ENCODE measurements around the gene CLSTN2. TPM values are rescaled to one million over a fixed set of nuclear protein-coding genes. Genes with fewer than 3 reads are reported as not detected.

CLSTN2 gene
- total and polyA plus RNA-seq, 10 donors = 0.02 to 0.22 (median 0.13) TPM; not detected in 1

DNA sequence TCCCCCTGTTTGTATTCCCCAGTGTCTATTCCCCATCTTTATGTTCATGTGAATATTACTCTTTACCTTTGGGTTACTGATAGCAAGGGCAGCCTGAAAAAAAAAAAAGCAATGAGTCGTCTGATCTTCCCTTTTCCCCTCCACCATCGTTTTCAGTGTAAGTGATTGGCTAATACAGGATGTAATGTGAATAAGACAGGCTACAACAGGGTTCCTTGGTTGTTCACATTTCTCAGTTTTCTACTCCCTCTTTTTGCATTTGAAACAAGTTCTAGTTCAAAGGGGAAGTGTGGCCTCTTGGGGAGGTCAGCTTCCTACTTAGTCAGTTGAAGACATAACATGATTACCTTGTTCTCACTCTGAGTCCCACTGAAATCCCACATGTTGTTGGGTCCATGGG lies 464.9 kb downstream of the CLSTN2 start:
- intact Hi-C loops (cut with DNase I; ENCODE audit: low total_unique reads) = no loop called here
- TF ChIP-seq POLR2AphosphoS5 (IDR thresholded peaks at IDR 0.05) = no peak
- TF ChIP-seq, protein P1, sequence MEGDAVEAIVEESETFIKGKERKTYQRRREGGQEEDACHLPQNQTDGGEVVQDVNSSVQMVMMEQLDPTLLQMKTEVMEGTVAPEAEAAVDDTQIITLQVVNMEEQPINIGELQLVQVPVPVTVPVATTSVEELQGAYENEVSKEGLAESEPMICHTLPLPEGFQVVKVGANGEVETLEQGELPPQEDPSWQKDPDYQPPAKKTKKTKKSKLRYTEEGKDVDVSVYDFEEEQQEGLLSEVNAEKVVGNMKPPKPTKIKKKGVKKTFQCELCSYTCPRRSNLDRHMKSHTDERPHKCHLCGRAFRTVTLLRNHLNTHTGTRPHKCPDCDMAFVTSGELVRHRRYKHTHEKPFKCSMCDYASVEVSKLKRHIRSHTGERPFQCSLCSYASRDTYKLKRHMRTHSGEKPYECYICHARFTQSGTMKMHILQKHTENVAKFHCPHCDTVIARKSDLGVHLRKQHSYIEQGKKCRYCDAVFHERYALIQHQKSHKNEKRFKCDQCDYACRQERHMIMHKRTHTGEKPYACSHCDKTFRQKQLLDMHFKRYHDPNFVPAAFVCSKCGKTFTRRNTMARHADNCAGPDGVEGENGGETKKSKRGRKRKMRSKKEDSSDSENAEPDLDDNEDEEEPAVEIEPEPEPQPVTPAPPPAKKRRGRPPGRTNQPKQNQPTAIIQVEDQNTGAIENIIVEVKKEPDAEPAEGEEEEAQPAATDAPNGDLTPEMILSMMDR (IDR thresholded peaks at IDR 0.05 in 8 of 11, conservative IDR thresholded peaks at IDR 0.05 in 3 of 11) = no peak
- TF ChIP-seq POLR2A (IDR thresholded peaks at IDR 0.05) = no peak

DNA sequence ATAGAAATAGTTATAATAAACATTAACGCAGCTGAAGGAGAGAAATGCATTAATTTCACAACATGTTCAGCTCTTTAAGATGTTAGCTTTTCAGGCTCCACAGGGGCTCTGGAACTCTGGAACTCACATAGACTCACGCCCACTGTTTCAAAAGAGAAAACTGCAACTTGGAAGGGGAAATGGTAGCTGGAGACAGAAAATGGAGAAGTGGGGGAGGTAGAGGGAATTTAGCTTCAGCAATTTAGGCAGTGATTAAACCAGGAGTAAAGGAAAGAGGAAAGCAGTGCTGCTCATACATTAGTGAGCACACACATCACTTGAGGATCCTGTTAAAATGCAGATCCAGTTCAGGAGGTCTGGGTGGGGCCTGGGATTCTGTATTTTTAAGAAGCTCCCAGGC lies 468.1 kb downstream of the CLSTN2 start:
- Histone ChIP-seq H3K36me3 (no peaks in the 10 kb centered on the region), H3K4me3 (no peak overlapping the region), H3K9me3 (no peaks in the 10 kb centered on the region), H3K27me3 (replicated peaks in 1 of 7) (peaks cover 0 to 2% (median 0%) of the 10 kb centered on the region in 7 donors), H3K27ac (no peak overlapping the region), H3K4me1 (no peaks in the 10 kb centered on the region)
- no peak for DNase-seq
- 78 to 86% (median 82%) methylated on average over 2 of the region's 2 CpGs for WGBS, 5 donors
- TF ChIP-seq POLR2A (IDR thresholded peaks at IDR 0.05) (no peak), POLR2AphosphoS5 (IDR thresholded peaks at IDR 0.05) (no peak)
- TF ChIP-seq, protein P1 (IDR thresholded peaks at IDR 0.05 in 8 of 11, conservative IDR thresholded peaks at IDR 0.05 in 3 of 11) = no peak
- intact Hi-C loops (cut with DNase I; ENCODE audit: low total_unique reads) = no loop called here

More for the DNA sequence above, 464.9 kb downstream of the CLSTN2 start:
- Histone ChIP-seq H3K27ac (no peak overlapping the region), H3K36me3 (no peaks in the 10 kb centered on the region), H3K27me3 (replicated peaks in 1 of 7) (peaks cover 0 to 2% (median 0%) of the 10 kb centered on the region in 7 donors), H3K9me3 (no peaks in the 10 kb centered on the region), H3K4me3 (no peak overlapping the region), H3K4me1 (no peaks in the 10 kb centered on the region)
- no peak for DNase-seq
- 18 to 38% (median 21%) methylated on average over 2 of the region's 2 CpGs for WGBS, 5 donors

DNA sequence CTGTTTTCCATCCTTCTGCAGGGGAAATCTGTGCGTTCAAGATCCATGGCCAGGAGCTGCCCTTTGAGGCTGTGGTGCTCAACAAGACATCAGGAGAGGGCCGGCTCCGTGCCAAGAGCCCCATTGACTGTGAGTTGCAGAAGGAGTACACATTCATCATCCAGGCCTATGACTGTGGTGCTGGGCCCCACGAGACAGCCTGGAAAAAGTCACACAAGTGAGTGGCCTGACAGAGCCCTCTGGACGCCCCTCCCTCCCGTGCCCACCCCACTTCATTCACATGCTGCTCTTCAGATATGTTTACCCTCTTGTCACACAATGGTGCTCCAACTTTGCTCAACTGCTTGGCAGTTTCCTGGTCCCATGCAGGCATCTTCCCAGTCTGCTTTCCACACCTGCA lies 468.6 kb downstream of the CLSTN2 start:
- TF ChIP-seq POLR2AphosphoS5 (IDR thresholded peaks at IDR 0.05) = no peak
- TF ChIP-seq POLR2A (IDR thresholded peaks at IDR 0.05) = no peak
- TF ChIP-seq, protein P1 (IDR thresholded peaks at IDR 0.05 in 8 of 11, conservative IDR thresholded peaks at IDR 0.05 in 3 of 11) = no peak
- Histone ChIP-seq H3K9me3 (peaks cover 0 to 2% (median 0%) of the 10 kb centered on the region in 8 donors), H3K4me3 (no peak overlapping the region), H3K27ac (no peak overlapping the region), H3K27me3 (replicated peaks in 1 of 7) (peaks cover 0 to 2% (median 0%) of the 10 kb centered on the region in 7 donors), H3K36me3 (no peaks in the 10 kb centered on the region), H3K4me1 (no peaks in the 10 kb centered on the region)
- intact Hi-C loops (cut with DNase I; ENCODE audit: low total_unique reads) = no loop called here
- WGBS, 5 donors = 68 to 80% (median 75%) methylated on average over 6 of the region's 6 CpGs
- DNase-seq = no peak

DNA sequence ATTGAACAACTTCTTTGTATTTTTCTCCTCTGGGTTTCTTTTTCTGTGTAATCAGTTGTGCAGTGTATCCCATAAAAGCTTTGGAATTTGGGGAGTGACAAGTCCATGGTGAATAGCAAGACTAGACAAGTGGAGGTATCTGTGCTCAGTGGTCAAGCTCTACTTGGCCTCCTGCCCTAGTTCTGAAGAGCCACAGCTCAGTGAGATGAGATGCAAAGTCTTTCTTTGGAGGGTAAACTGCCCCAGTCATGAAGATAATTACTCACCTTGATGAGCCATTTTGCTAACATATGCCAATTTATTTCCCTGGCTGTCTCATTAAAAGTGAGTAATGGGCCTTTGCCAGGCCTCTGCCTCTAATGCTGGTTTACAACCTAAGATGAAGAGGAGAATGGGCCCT lies 471.7 kb downstream of the CLSTN2 start:
- TF ChIP-seq POLR2A (IDR thresholded peaks at IDR 0.05) (no peak), POLR2AphosphoS5 (IDR thresholded peaks at IDR 0.05) (no peak)
- TF ChIP-seq, protein P1 (IDR thresholded peaks at IDR 0.05 in 8 of 11, conservative IDR thresholded peaks at IDR 0.05 in 3 of 11) = no peak
- DNase-seq = no peak
- intact Hi-C loops (cut with DNase I; ENCODE audit: low total_unique reads) = no loop called here
- no peak overlapping the region for H3K4me3 ChIP-seq
- H3K36me3 ChIP-seq = no peaks in the 10 kb centered on the region
- H3K27me3 ChIP-seq (replicated peaks in 1 of 7) = no peaks in the 10 kb centered on the region
- peaks cover 0 to 25% (median 14%) of the 10 kb centered on the region in 8 donors for H3K9me3 ChIP-seq
- H3K27ac ChIP-seq = no peak overlapping the region
- no peaks in the 10 kb centered on the region for H3K4me1 ChIP-seq
